Thyroid gland (tissue), 4 donors: ENCODE measurements around the gene ARL3. TPM values are rescaled to one million over a fixed set of nuclear protein-coding genes. Genes with fewer than 3 reads are reported as not detected.

ENCODE experiments used
- DNase-seq, 2 donors: peaks; one replicate each; pipeline ENCODE4 v3.0.0-alpha.2; 2019
- H3K27ac ChIP-seq, 3 donors: fragments of 200-600 bp; sonication (generic); 1 replicate in 2 of 3; 2 replicates in 1 of 3; pipeline ENCODE4 v1.5.1; 2016 to 2019; ENCODE audit warnings: mild to moderate bottlenecking in 1 of 3, moderate library complexity in 1 of 3
- H3K27me3 ChIP-seq: fragments of 200-600 bp; sonication (generic); one replicate; pipeline ENCODE4 v1.5.1; 2019
- H3K36me3 ChIP-seq, 2 donors: fragments of 200-600 bp; sonication (generic); one replicate each; pipeline ENCODE4 v1.5.1; 2016 to 2019
- H3K4me1 ChIP-seq, 2 donors: fragments of 200-600 bp; sonication (generic); one replicate each; pipeline ENCODE4 v1.5.1; 2017 to 2019
- H3K4me3 ChIP-seq, 3 donors: fragments of 200-600 bp; sonication (generic); replicated peaks in 1 of 3; 1 replicate in 2 of 3; 2 replicates in 1 of 3; pipeline ENCODE4 v1.5.1; 2016; ENCODE audit warnings: mild to moderate bottlenecking in 1 of 3
- H3K9me3 ChIP-seq: fragments of 200-600 bp; sonication (generic); one replicate; pipeline ENCODE4 v1.5.1; 2017
- CTCF ChIP-seq, 6 experiments: fragments of 200-600 bp in 3 of 6; fragments of 450-650 bp in 3 of 6; sonication (generic) in 3 of 6; IDR thresholded peaks; one replicate each; pipeline ENCODE4 v1.5.1; 2016 to 2019; ENCODE audit warnings: antibody characterized with exemption in 6 of 6, mild to moderate bottlenecking in 2 of 6, inconsistent platforms in 1 of 6, moderate library complexity in 1 of 6
- POLR2A ChIP-seq, 2 donors: fragments of 450-650 bp; IDR thresholded peaks; one replicate each; pipeline ENCODE4 v1.6.1; 2017; ENCODE audit warnings: antibody characterized with exemption in 2 of 2, mild to moderate bottlenecking in 2 of 2, moderate library complexity in 1 of 2
- WGBS, 2 donors: methylation state at CpG; one replicate each; pipeline ENCODE4 v1.1.5; 2017; 5-methylcytosine and 5-hydroxymethylcytosine counted together
- intact Hi-C: fragments of 100-400 bp; cut with DNase I; formaldehyde crosslinking; loops from one replicate; pipeline ENCODE4 v1.15.1; 2023
- total RNA-seq, 4 donors: library from RNA; depleted of rRNA; stranded (reverse); fragments of >200 nt; gene quantifications; one replicate each; pipeline ENCODE4 v1.2.3, GENCODE V29; 2016

The ARL3 gene
- total RNA-seq, 4 donors from 2014 or later, result 6.6 to 13.4 (median 10.2) TPM

GRCh38 chr10:102644066-102644645 lies 70.0 kb downstream of the ARL3 start, which contains the start of gene TRIM8:
Gene TRIM8 (plus strand): TSS chr10:102644479. CDS start chr10:102644618, 139 bp downstream.
- intact Hi-C loops, result loop anchor here (2.0 kb wide), 1 partner anchor 31 kb away; no protein-coding TSS in a partner anchor
- Histone ChIP-seq H3K4me3 (peak within 1 kb of the TSS; percentile 78 to 98 (median 84)), H3K9me3 (no peaks in the 10 kb centered on the region), H3K4me1 (peaks cover 28 to 32% of the 10 kb centered on the region in 2 donors), H3K27ac (peak within 1 kb of the TSS; percentile 96 to 100 (median 100)), H3K36me3 (no peaks in the 10 kb centered on the region), H3K27me3 (no peaks in the 10 kb centered on the region)
- TF ChIP-seq CTCF (IDR thresholded peaks at IDR 0.05), result no peak
- peak in 1 of 2 donors; percentile 6 for TF ChIP-seq POLR2A (IDR thresholded peaks at IDR 0.05)
- WGBS, 2 donors, result 2% methylated on average over 21 of the region's 80 CpGs; no CpG with 5 or more reads in 1 of the 2 donors
- DNase-seq, result peak; percentile 64 to 70

GRCh38 chr10:102643336-102644065 lies 70.7 kb downstream of the ARL3 start:
- no peaks in the 10 kb centered on the region for H3K27me3 ChIP-seq
- H3K9me3 ChIP-seq, result no peaks in the 10 kb centered on the region
- no peaks in the 10 kb centered on the region for H3K36me3 ChIP-seq
- 0 to 1% methylated on average over 48 of the region's 76 CpGs for WGBS, 2 donors
- peak overlapping the region; percentile 78 to 98 (median 84) for H3K4me3 ChIP-seq
- intact Hi-C loops, result loop anchor here (2.0 kb wide), 1 partner anchor 31 kb away; no protein-coding TSS in a partner anchor
- DNase-seq, result peak; percentile 70
- peaks cover 22 to 26% of the 10 kb centered on the region in 2 donors for H3K4me1 ChIP-seq
- TF ChIP-seq POLR2A (IDR thresholded peaks at IDR 0.05) (peak; percentile 20 to 74), CTCF (IDR thresholded peaks at IDR 0.05) (no peak)
- H3K27ac ChIP-seq, result peak overlapping the region; percentile 96 to 100 (median 100)

GRCh38 chr10:102642736-102643335 lies 71.4 kb downstream of the ARL3 start:
- Histone ChIP-seq H3K9me3 (no peaks in the 10 kb centered on the region), H3K36me3 (no peaks in the 10 kb centered on the region), H3K27me3 (no peaks in the 10 kb centered on the region), H3K4me1 (peaks cover 15 to 19% of the 10 kb centered on the region in 2 donors), H3K27ac (peak overlapping the region; percentile 96 to 100 (median 100)), H3K4me3 (peak overlapping the region; percentile 53 to 98 (median 84))
- TF ChIP-seq POLR2A (IDR thresholded peaks at IDR 0.05) (peak; percentile 70 to 78), CTCF (IDR thresholded peaks at IDR 0.05) (no peak)
- 0% methylated on average over 41 to 45 of the region's 45 CpGs for WGBS, 2 donors
- DNase-seq, result peak; percentile 64 to 74
- intact Hi-C loops, result no loop called here

GRCh38 chr10:102641880-102642735 lies 72.1 kb downstream of the ARL3 start:
- Histone ChIP-seq H3K27me3 (no peaks in the 10 kb centered on the region), H3K9me3 (no peaks in the 10 kb centered on the region), H3K27ac (peak overlapping the region; percentile 96 to 100 (median 100)), H3K4me3 (peak overlapping the region; percentile 53 to 98 (median 84)), H3K4me1 (peaks cover 8 to 12% of the 10 kb centered on the region in 2 donors), H3K36me3 (no peaks in the 10 kb centered on the region)
- 1% methylated on average over 10 to 50 of the region's 77 CpGs for WGBS, 2 donors
- TF ChIP-seq CTCF (IDR thresholded peaks at IDR 0.05) (no peak), POLR2A (IDR thresholded peaks at IDR 0.05) (peak; percentile 44 to 88)
- DNase-seq, result peak; percentile 99
- intact Hi-C loops, result no loop called here
